IMR-90 (cell line): ENCODE measurements around the gene NPY4R2.
"Not testable (repeated sequence)": the region's sequence is repeated elsewhere in the genome, so short reads cannot be mapped to it uniquely, and the experiment has no call there.

Experiments used
- BHLHE40 ChIP-seq: fragments of 150-350 bp; IDR thresholded peaks from 2 replicates; pipeline ENCODE4 v1.6.1; 2016; ENCODE audit warnings: mild to moderate bottlenecking, low read depth, low read length
- CEBPB ChIP-seq: IDR thresholded peaks from 2 replicates; pipeline ENCODE4 v1.6.1; 2012; ENCODE audit warnings: low read depth, low read length, improper control_type of control experiment
- FOS ChIP-seq: fragments of 150-350 bp; IDR thresholded peaks from 2 replicates; pipeline ENCODE4 v1.6.1; 2016; ENCODE audit warnings: low read depth, low read length
- MAZ ChIP-seq: IDR thresholded peaks from 2 replicates; pipeline ENCODE4 v1.6.1; 2012; ENCODE audit warnings: low read depth, mild to moderate bottlenecking, low read length, improper control_type of control experiment, moderate library complexity, borderline replicate concordance
- NFE2L2 ChIP-seq: fragments of 150-350 bp; IDR thresholded peaks from 2 replicates; pipeline ENCODE4 v1.6.1; 2016; ENCODE audit warnings: low read depth, mild to moderate bottlenecking, low read length
- RAD21 ChIP-seq: IDR thresholded peaks from 2 replicates; pipeline ENCODE4 v1.6.1; 2012; ENCODE audit warnings: low read length, improper control_type of control experiment
- RFX5 ChIP-seq: IDR thresholded peaks from 2 replicates; pipeline ENCODE4 v1.8.0; 2012; ENCODE audit warnings: low read depth, mild to moderate bottlenecking, low read length, moderate library complexity
- SMC3 ChIP-seq: fragments of 150-350 bp; IDR thresholded peaks from 2 replicates; pipeline ENCODE4 v1.6.1; 2016; ENCODE audit warnings: low read depth, mild to moderate bottlenecking, antibody characterized with exemption, low read length, moderate library complexity
- TF ChIP-seq, protein P1 (sequence below): conservative IDR thresholded peaks from 2 replicates; pipeline ENCODE4 v1.5.1; 2012; ENCODE audit warnings: mild to moderate bottlenecking, low read depth, low read length, improper control_type of control experiment

DNA sequence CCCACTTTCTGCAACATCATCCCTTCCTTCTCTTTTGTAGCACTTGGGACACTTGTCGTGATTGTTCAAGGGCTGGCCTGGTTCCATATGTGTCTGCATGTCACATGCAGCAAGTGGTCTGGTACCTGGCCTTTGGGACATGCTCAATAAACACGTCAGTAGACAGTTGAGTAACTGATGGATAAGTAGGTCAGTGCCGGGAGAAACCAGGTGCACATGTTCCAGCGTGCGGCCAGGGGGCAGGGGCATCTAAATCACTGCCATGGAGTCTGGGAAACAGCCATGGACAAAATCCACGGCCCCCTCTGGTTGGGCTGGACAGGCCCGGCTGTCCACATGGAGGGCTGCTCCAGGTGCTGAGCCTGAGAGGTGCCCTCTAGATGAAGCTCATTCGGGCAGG, 47.6 kb upstream of the NPY4R2 start:
- TF ChIP-seq, protein P1, sequence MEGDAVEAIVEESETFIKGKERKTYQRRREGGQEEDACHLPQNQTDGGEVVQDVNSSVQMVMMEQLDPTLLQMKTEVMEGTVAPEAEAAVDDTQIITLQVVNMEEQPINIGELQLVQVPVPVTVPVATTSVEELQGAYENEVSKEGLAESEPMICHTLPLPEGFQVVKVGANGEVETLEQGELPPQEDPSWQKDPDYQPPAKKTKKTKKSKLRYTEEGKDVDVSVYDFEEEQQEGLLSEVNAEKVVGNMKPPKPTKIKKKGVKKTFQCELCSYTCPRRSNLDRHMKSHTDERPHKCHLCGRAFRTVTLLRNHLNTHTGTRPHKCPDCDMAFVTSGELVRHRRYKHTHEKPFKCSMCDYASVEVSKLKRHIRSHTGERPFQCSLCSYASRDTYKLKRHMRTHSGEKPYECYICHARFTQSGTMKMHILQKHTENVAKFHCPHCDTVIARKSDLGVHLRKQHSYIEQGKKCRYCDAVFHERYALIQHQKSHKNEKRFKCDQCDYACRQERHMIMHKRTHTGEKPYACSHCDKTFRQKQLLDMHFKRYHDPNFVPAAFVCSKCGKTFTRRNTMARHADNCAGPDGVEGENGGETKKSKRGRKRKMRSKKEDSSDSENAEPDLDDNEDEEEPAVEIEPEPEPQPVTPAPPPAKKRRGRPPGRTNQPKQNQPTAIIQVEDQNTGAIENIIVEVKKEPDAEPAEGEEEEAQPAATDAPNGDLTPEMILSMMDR: not testable (repeated sequence)
- not testable (repeated sequence) for TF ChIP-seq RAD21, SMC3, RFX5, BHLHE40, FOS, CEBPB, MAZ, NFE2L2
